Effector CD4-positive, alpha-beta T cell (primary cell): ENCODE measurements around the gene TBC1D22A.

Experiments
- DNase-seq: peaks from one replicate; pipeline ENCODE4 v3.0.0-alpha.2; 2020

The TBC1D22A gene

DNA sequence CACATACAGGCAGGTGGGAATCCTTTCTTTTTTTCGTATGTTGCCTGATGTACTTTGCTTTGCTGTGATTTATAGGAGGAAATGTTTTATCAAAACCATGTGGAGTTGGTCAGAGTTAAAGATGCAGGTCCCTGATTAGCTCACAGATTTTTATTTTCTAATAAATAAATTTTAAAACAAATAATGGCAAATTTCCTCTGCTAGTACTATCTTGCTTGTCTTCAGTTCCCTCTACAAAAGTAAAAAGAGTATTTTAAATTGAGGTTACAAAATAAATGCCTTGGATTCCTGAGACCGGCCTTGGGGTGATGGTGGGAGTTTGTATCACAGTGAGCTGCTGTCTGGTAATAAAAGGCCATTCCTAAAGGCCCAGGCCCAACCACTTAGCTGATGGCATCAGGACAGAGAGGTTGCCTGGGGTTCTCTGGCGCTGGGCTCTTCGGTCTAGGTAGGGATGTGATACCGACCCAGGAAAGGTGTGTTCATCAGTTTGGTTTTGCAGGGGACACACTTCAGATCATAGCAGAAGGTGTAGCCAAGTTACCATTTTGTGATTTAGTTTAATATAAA, 129.0 kb downstream of the TBC1D22A start:
- no peak for DNase-seq

DNA sequence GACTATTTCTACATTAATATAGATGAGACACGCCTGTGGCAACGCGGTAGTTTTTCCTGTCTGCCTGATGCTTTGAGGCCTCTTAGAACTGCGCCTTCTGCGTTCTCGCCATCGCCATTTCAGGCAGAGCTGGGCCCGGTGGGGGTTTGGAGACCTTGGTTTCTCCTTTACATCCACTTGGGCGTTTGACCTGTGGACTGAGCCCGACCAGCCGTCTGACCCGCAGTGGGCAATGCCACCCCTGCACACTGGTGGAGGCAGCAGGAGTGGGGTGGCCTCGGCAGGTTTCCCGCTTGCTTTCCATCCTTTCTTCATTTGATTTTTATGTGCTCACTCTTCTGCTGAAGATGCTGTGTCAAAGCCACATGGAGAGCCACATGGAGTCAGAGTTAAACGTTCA, 130.4 kb downstream of the TBC1D22A start:
- no peak for DNase-seq

DNA sequence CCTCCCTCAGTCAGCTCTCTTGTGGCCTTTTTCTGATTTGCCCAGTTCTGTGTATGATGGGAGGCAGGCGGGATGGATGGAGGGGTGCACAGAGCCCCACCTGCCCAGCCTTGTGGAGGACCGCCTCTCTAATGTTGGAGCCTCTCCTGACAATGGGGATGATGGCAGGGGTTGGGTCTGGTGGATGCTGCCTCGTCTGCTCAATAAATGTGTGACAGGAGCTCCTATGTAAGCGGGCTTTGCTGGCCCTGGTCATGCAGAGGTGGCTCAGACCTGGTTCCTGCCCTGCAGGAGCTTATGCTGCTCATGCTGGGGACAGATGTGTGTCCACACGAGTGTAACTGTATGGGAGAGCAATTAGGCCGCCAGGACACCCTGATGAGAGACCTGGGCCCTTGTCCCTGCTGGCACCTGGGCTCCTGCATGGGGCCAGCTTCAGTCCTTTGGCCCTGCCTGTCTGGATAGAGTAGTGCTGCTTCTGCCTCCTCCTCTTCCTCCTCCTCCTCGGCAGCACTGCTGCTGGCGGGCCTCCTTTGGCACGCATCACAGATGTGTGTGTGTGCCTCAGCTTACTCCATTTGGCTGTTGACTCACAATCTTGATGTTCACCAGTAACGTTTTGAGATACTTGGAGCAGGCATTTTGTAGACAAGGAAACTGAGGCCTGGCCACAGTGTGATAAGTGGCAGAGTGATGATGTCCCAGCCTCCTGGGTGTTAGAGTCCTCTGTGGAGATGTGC, 131.0 kb downstream of the TBC1D22A start:
- no peak for DNase-seq

DNA sequence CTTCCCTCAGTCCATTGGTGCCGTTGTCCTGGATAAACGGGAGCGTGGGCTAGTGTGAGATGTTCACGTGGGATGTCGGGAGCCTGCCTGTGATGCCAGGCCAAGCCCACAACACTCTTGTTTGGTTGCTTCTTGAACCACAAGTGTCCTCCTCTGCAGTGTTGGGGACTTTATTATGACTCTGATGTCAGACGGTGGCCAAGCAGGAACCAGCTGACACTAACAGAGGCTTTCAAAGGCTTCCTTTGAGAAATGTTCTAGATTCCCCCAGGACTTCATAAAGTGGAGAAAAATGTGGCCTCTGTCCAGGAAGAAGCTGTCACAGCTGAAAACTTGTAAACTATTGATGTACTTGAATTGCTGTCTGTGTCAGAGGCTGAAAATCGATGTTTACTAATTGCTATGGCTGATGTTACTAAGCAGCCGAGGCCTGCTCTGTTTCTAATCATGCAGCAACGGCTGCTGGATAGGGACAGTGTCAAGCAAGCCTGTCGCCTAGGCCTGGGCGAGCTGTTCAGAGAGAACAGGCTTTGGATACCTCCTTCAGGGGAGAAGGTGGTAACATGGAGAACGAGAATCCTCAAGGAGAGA, 131.7 kb downstream of the TBC1D22A start:
- DNase-seq, result no peak

DNA sequence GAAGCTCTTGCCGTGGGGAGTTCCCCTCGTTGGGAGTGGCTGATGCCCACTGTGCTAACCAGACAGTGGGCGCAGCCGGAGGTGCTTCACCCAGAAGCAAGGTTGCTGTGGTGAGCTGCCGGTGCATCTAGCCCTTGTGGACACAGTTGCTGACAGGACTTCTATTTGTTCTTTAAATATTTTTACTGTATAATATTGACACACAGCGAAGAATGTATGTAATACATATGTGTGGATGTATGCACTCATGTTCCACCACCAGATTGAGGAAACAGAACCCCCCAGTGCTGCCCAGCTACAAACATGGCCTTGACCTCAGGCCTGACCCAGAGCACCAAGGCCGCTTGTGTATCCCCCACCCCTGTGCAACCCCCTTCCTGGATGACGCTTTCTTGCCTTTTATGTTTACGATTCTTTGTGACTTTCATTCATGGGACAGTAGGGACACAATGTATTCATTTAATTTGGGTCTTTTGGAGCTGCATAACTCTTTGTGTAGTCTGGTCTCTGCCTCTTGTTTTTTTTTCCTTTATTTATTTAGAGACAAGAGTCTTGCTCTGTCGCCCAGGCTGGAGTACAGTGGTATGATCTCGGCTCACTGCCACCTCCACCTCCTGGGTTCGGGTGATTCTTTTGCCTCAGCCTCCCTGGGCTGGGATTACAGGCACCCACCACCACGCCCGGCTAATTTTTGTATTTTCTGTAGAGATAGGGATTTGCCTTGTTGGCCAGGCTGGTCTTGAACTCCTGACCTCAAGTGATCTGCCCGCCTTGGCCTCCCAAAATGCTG, 132.6 kb downstream of the TBC1D22A start:
- DNase-seq, result no peak

DNA sequence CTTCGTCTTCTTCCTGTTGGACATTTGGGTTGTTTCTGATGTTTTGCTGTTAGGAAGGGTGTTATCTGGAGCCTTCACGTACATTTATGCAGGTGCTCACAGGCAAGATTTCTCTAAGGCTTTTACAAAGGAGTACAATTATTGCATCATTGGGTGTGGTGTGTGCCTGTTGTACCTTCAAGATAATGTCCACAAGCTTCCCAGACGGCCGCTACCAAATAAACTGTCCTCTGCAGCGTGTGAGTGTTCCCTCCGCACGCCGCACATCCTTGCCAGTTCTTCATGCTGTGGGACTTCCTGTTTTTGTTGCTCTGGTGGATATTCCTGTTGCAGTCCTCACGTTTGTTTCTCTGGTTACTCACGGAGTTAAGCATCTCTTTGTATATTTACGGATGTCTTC, 133.3 kb downstream of the TBC1D22A start:
- DNase-seq, result no peak

DNA sequence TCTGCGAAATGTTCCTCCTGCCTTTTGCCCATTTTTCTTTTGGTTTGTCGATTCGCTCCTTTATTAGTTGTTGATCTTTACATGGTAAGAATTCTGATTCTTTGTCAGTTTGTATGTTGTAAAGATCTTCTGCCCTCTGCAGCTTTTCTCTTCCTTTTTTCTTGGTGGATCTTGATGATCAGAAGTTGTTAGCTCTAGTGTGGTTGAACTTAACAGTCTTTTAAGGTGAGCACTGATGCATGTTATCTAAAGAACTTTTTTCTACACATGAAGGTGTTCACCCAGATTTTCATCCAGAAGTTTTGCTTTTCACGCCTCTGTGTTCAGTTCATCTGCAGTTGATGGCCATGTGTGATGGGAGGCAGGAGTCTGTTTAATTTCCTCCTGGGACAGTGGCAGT, 133.7 kb downstream of the TBC1D22A start:
- no peak for DNase-seq

DNA sequence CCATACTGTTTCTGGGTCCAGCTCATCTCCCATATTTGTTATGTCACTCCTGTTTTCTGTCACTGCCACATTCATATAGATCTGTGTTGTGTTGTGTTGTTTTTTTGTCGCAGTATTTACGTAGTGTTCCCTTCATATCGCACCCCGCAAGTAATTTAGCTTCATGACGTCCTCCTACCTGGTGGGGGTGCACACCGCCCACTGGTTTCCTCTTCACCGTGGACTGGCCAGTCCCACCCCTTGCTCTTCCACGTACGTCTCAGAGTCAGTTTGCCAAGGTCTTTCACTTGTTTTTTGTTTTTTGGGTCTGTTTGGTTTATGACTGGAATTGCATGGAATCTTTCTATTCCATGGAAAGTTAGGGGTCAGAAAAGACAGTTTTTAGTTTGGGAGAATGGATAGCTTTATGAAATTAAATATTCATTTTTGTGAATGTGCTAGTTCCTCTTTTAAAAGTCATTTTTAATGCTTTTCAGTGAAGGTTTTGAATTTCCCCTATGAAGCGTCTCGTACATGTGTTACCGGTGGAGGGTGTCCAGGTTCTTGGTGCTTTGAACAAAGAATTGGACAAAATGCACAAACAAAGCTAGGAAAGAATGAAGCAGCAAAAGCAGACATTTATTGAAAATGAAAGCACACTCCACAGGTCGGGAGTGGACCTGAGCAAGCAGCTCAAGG, 134.3 kb downstream of the TBC1D22A start:
- no peak for DNase-seq

DNA sequence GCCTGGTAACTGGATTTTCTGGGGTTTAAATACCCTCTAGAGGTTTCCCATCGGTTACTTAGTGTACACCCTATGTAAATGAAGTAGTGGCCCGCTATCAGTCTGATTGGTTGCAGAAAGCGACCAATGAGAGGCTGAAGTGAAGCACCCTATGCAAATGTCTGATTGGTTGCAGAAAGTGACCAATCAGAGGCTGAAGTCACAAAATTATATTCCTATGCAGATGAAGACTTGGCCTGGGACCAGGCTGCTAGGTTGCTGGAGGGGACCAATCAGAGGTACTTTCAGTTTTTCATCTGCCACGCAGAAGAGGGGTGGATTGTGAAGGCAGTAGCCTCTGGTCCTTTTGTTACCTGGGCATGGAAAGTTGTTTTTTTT, 134.8 kb downstream of the TBC1D22A start:
- no peak for DNase-seq

DNA sequence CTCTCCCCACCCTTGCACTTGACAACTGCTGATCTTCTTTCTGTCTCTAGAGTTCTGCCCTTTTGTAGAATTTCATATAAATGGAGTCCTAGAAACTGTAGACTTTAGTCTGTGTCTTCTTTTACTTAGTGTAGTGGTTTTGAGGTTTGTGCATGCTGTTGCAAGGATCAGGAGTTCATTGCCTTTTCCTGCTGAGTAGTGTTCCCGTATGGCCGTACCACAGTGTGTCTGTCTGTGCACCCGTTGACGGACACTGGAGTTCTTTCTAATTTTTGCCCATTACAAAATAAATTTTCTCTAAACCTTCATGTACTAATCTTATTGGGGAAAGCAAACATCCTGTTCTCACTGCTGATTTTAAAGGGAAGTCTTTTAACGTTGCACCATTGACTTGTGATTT, 138.1 kb downstream of the TBC1D22A start:
- DNase-seq, result no peak

DNA sequence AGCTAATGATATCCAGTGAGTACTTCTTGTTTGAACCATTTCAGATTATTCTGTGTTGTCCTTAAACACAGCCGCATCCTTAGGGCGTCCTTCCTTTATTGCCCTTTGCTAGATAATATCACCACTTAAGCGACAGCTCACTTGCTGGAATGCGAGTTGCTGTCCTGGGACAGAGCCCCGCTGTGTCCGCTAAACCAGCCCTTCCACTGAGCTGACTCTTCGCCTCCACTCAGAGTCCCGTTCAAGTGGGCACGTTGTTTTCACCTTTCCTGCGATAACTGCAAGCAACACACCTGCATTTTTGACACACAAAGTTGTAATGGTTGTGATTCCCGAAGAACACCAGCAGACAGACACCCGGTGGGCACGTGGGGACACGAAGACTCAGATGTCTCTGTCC, 140.0 kb downstream of the TBC1D22A start:
- no peak for DNase-seq

DNA sequence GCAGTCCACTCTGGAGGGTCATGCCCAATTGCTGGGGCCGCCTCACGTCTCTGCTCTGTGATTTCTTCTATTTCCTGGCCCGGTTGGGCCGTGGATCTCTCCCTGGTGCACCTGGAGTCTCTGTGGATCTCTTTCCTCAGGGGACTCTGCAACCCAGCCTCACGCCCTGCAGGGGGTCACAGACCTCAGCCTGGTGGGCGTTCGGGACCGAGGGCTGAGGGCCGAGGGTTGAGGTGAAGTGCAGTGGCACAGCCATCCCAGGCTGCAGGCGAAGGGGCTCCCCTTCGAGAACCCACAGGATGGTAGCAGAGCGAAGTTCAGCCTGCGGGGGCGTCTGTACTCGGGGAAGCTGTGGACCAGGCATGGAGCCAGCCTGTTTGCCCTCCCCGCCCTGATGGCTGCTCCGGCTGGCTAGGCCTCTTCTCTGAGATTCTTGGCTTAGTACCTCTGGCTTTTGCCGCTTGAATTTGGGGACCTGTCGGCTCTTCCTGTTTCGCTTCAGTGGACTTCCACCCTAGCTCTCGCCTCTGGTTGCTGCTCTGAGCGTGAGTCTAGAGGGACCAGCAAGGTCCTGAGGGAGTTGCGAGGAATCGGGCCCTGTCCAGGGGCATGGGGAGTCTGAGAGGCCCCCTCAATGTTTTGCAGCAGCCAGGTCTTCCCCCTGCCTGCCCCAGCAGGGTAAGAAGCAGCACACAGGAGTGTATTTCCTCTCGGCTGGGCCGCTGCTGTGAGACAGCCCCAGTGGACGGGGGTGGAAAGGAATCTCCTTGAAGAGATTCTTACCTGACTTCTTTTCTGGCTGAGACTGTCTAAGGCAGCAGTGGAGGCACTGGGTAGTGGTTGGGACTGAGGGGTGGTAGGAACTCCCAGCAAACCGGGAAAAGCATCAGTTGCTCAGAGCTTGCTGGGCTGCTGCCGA, 140.8 kb downstream of the TBC1D22A start:
- no peak for DNase-seq

DNA sequence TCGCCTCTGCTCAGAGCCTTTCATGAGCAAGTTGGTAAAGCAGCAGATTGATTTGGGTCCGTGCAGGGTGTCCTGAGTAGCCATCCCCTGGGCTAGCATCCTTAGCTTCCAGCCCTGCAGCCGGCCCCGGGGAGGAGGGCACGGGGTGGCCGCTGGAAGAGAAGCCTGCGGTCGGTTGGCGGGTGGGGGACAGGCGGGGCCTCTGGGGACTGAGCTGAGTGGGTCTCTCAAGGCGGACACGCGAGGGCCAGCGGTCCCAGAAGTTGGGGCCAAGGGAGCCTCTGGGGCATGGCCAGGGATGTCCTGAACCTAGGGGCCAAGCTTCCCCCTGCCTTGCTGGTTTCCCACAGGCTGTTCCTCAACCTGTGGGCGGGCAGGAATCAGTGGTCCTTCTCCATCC, 143.0 kb downstream of the TBC1D22A start:
- DNase-seq, result no peak

DNA sequence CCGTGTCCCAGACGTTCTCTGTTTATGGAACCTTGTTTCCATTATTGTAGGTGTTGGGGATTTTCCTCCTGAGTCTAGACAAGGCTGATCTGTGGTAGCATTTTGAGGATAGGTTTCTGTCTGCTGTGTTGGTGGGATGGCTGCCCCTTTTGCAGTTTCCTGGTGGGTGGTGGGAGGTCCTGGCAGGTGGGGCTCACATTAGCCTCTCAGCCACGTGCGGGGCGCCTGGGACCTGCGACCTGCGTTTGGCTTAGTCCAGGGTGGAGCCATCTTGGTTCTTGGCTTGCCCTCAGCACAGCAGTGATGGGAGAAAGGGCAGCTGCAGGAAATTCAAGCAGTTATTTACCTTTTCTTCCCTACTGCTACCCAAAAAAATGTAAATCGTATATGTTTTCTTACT, 143.4 kb downstream of the TBC1D22A start:
- no peak for DNase-seq

DNA sequence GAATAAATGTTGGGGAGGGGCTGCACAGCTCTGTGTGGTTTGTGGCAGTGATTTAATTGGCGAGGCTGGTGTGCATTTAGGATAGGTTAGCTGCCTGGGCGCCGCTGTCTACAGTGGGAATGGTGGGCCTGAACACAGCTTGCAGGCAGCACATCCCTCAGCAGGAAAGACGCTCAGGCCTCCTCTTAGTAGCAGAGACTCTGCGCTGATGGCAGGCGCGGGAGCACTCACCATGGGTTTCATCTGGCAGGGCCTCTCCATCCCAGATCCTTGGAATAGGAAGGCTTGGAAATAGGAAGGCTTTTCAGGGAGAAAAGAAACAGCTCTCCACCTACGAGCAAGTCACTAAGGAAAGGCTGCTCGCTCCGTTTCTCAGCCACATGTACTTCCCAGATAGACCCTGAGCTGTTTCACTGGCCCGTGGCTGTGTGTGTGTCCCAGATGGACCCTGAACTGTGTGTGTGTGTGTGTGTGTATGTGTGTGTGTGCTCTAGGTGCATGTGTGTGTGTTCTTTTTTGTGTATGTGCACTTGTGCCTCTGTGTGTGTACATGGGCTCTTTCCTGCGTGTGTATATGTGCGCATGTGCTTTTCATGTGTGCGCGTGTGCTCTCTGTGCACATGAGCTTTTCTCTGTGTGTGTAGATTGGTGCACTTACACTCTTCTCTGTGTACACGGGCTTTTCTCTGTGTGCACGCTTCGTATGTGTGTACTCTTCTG, 144.0 kb downstream of the TBC1D22A start:
- no peak for DNase-seq

DNA sequence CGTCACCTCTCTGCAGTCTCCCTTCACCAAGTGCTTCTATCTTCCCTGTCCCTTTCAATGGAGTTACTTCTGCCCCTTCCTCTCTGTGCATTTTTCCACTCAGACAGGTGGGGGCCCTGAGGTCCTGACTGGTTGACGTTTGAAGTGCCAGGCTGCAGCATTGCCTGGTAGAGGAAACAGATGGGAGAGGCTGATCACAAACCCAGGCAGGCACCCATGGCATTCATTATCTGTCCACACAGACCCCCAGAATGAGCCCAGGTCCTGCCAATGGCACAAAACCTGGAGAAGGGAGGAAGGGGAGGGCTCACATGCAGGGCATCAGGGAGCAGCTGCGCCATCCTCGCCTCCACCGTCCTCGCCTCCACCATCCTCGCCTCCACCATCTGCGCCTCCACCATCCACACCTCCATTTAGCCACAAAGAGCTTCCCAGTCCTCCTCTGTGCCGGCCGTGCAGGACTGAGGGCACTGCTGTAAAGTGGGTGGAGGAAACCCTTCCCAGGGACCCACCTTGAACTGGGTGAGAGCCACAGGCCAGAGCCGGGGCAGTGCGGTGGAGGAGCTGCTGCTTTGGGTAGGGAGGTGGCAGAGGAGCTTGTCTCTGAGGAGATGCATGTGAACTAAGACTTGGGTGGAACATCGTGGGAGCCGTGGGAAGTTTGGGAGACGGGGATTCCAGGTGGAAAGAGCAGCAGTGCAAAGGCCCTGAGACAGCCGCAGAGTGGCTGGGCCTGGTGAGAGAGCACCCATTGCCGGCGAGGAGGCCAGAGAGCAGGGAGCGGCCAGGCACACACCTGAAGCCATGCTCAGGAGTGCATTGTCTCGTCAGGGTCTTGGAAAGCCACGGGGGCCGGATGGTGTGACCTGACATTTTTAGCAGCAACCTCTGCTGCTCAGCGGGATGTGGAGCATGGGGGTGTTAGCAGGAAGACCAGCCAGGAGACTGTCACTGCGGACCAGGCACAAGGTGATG, 145.1 kb downstream of the TBC1D22A start:
- DNase-seq, result no peak

DNA sequence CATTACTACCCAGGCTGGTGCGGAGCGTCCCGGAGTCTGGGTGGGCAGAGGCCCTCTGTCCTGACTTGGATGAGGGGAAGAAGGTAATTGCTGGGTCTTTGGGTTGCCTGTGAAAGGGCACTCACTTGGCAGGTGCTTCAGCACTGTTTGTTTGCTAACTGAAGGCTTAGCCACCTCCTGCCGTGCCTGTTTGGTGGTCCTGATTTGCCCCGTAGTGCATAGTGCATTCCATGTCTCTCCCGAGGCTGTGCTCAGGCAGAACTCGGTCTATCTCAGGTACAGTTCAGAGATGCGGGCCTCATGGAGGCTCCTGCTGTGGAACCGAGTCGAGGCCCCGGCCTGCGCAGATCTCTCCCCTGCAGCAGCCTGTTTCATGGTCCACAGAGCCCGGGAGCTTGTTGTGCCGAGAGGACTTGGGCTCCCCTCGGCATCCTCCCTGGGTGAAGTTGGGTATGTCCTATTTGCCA, 146.2 kb downstream of the TBC1D22A start:
- DNase-seq, result no peak

DNA sequence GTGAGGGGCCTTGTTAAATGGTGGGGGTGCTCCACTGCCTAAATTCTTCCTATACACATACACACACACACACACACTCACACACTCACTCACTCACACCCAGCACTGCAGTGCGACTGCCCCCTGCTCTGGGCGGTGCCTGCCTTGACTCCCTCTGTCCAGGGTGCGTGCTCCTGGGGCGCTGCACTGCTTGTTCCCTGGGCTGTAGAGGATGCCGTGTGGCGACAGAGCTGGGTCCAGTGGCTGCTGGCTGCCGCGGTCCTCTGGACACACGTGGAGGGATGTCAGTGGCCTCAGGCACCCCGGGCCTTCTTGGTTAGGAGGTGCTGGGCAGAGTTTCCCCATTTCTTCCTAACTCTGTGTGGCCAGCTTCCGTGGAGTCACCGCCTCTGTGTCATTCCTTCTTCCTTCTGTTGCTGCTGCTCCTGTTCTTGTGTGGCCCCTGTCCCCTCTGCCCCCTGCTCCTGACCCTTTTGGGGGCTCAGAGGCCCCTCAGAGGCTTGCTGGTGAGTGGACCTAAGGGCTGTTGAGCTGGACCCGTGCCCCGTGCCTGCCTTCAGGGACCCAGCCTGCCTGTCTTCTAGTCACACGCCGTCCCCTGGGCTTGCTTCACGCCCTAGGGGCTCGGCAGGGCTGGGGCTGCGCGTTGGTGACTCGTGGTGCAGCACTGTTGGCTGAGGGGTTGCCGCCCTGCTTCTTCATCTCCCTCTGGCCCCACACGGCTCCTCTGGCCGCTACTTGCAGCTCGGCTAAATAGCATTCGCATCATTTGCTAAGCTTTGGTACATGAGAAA, 147.0 kb downstream of the TBC1D22A start:
- DNase-seq, result no peak

DNA sequence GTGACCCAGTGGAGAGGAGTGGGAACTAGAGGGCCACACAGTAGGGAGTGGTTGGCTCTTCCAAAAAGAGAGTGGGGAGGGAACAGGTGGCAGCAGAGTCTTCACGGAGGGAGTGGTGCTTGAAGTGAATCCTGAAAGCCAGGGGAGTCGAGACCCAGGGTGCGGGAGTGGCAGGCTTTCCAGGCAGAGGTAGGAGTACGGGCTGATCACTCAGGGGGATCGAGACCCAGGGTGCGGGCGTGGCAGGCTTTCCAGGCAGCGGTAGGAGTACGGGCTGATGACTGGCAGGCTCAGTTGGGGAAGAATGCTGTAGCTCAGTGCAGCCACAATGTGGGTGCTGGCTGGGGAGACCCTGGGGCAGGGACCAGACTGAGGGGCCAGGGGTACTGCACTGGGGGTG, 148.2 kb downstream of the TBC1D22A start:
- no peak for DNase-seq
